Liver (tissue), 9 donors: ENCODE measurements around the gene BRD2. TPM values are rescaled to one million over a fixed set of nuclear protein-coding genes. Genes with fewer than 3 reads are reported as not detected.

ENCODE experiments used
- DNase-seq: peaks from one replicate; pipeline ENCODE4 v3.0.0-alpha.2; 2017; ENCODE audit warnings: low spot score
- H3K27ac ChIP-seq, 2 donors: one replicate each; pipeline ENCODE4 v1.7.0; 2013; ENCODE audit warnings: inconsistent platforms in 2 of 2, low read length in 2 of 2, control low read depth in 1 of 2, low read depth in 1 of 2, mild to moderate bottlenecking in 1 of 2
- H3K27me3 ChIP-seq, 4 donors: one replicate each; pipeline versions ENCODE4 v1.6.1 to v1.7.0; 2013; ENCODE audit warnings: low read length in 3 of 4, inconsistent platforms in 1 of 4, mild to moderate bottlenecking in 1 of 4, moderate library complexity in 1 of 4; ENCODE audit not compliant: control insufficient read depth in 4 of 4, insufficient read depth in 4 of 4
- H3K36me3 ChIP-seq, 4 donors: one replicate each; pipeline versions ENCODE4 v1.6.1 to v1.7.0; 2013; ENCODE audit warnings: low read length in 3 of 4, mild to moderate bottlenecking in 3 of 4, low read depth in 1 of 4, moderate library complexity in 1 of 4; ENCODE audit not compliant: control insufficient read depth in 4 of 4, insufficient read depth in 3 of 4
- H3K4me1 ChIP-seq, 4 donors: one replicate each; pipeline versions ENCODE4 v1.6.1 to v1.7.0; 2013; ENCODE audit warnings: low read length in 3 of 4, mild to moderate bottlenecking in 3 of 4, moderate library complexity in 1 of 4; ENCODE audit not compliant: control insufficient read depth in 4 of 4, insufficient read depth in 4 of 4
- H3K4me3 ChIP-seq, 3 donors: one replicate each; pipeline versions ENCODE4 v1.6.1 to v1.7.0; 2013; ENCODE audit warnings: low read length in 3 of 3, control low read depth in 1 of 3, low read depth in 1 of 3, mild to moderate bottlenecking in 1 of 3
- H3K9ac ChIP-seq, 2 donors: one replicate each; pipeline ENCODE4 v1.7.0; 2013; ENCODE audit warnings: low read length in 2 of 2, mild to moderate bottlenecking in 2 of 2, moderate library complexity in 2 of 2, control low read depth in 1 of 2, low read depth in 1 of 2
- H3K9me3 ChIP-seq, 4 donors: one replicate each; pipeline versions ENCODE4 v1.6.1 to v1.7.0; 2013; ENCODE audit warnings: low read length in 3 of 4; ENCODE audit not compliant: control insufficient read depth in 4 of 4
- ATF3 ChIP-seq: IDR thresholded peaks from 2 replicates; pipeline ENCODE4 v1.6.1; 2016; ENCODE audit warnings: antibody characterized with exemption
- CTCF ChIP-seq: fragments of 150-350 bp; IDR thresholded peaks from 2 replicates; pipeline ENCODE4 v1.5.1; 2017; ENCODE audit warnings: improper control_type of control experiment, low read depth, low read length; ENCODE audit not compliant: missing input control
- EGR1 ChIP-seq, 2 donors: IDR thresholded peaks; 2 replicates each; pipeline ENCODE4 v1.6.1; 2016 to 2018; ENCODE audit warnings: antibody characterized with exemption in 2 of 2, low read depth in 2 of 2
- FOXA1 ChIP-seq: IDR thresholded peaks from 2 replicates; pipeline ENCODE4 v1.6.1; 2016; ENCODE audit warnings: antibody characterized with exemption
- FOXA2 ChIP-seq: IDR thresholded peaks from 2 replicates; pipeline ENCODE4 v1.6.1; 2016; ENCODE audit warnings: antibody characterized with exemption
- GABPA ChIP-seq, 2 donors: IDR thresholded peaks in 1 of 2; conservative IDR thresholded peaks in 1 of 2; 2 replicates each; pipeline ENCODE4 v1.6.1; 2016; ENCODE audit warnings: antibody characterized with exemption in 2 of 2, mild to moderate bottlenecking in 1 of 2, moderate library complexity in 1 of 2
- HNF4A ChIP-seq, 2 donors: conservative IDR thresholded peaks; 2 replicates each; pipeline ENCODE4 v1.6.1; 2016; ENCODE audit warnings: antibody characterized with exemption in 2 of 2, mild to moderate bottlenecking in 2 of 2
- HNF4G ChIP-seq: IDR thresholded peaks from 2 replicates; pipeline ENCODE4 v1.6.1; 2016; ENCODE audit warnings: antibody characterized with exemption
- JUND ChIP-seq, 2 donors: IDR thresholded peaks; 2 replicates each; pipeline ENCODE4 v1.6.1; 2016; ENCODE audit warnings: antibody characterized with exemption in 2 of 2
- NR2F2 ChIP-seq: IDR thresholded peaks from 2 replicates; pipeline ENCODE4 v1.6.1; 2016; ENCODE audit warnings: antibody characterized with exemption
- RAD21 ChIP-seq, 2 donors: IDR thresholded peaks; 2 replicates each; pipeline ENCODE4 v1.6.1; 2016; ENCODE audit warnings: antibody characterized with exemption in 2 of 2, mild to moderate bottlenecking in 2 of 2
- REST ChIP-seq: IDR thresholded peaks from 2 replicates; pipeline ENCODE4 v1.6.1; 2016; ENCODE audit warnings: antibody characterized with exemption, mild to moderate bottlenecking
- RXRA ChIP-seq, 2 donors: IDR thresholded peaks; 2 replicates each; pipeline ENCODE4 v1.6.1; 2017 to 2018; ENCODE audit warnings: antibody characterized with exemption in 2 of 2, mild to moderate bottlenecking in 1 of 2
- SP1 ChIP-seq: IDR thresholded peaks from 2 replicates; pipeline ENCODE4 v1.6.1; 2018; ENCODE audit warnings: antibody characterized with exemption, mild to moderate bottlenecking
- TAF1 ChIP-seq: conservative IDR thresholded peaks from 2 replicates; pipeline ENCODE4 v1.6.1; 2016; ENCODE audit warnings: antibody characterized with exemption, mild to moderate bottlenecking
- YY1 ChIP-seq: IDR thresholded peaks from 2 replicates; pipeline ENCODE4 v1.6.1; 2016; ENCODE audit warnings: antibody characterized with exemption, mild to moderate bottlenecking
- WGBS: extraction: QIAGEN DNeasy Blood & Tissue Kit; methylation state at CpG from one replicate; pipeline ENCODE4 v1.1.7; 2013; 5-methylcytosine and 5-hydroxymethylcytosine counted together
- polyA plus RNA-seq, 2 donors: library from polyadenylated mRNA; stranded (reverse) in 1 of 2; unstranded in 1 of 2; fragments of 200-250 nt in 1 of 2; fragments of >200 nt in 1 of 2; fragmentation: Nextera tagmentation in 1 of 2; extraction: Ambion mirVana in 1 of 2; gene quantifications; one replicate each; pipeline versions ENCODE4 v1.2.1 to v1.2.3, GENCODE V29; 2013 to 2015
- total RNA-seq, 2 donors: library from RNA; depleted of rRNA; stranded (reverse); fragments of >200 nt; gene quantifications; one replicate each; pipeline ENCODE4 v1.2.3, GENCODE V29; 2014
- TF ChIP-seq, protein P1 (sequence below): IDR thresholded peaks from 2 replicates; pipeline ENCODE4 v1.6.1; 2016; ENCODE audit warnings: antibody characterized with exemption
- TF ChIP-seq, protein P2 (sequence below): IDR thresholded peaks from 2 replicates; pipeline ENCODE4 v1.6.1; 2016; ENCODE audit warnings: antibody characterized with exemption
- donor health status: healthy.
- donor health status: healthy.
- donor health status: healthy.
- donor health status: healthy.
- donor health status: healthy.

Gene BRD2
- total and polyA plus RNA-seq, 4 donors = 29.8 to 100 (median 50.2) TPM

DNA sequence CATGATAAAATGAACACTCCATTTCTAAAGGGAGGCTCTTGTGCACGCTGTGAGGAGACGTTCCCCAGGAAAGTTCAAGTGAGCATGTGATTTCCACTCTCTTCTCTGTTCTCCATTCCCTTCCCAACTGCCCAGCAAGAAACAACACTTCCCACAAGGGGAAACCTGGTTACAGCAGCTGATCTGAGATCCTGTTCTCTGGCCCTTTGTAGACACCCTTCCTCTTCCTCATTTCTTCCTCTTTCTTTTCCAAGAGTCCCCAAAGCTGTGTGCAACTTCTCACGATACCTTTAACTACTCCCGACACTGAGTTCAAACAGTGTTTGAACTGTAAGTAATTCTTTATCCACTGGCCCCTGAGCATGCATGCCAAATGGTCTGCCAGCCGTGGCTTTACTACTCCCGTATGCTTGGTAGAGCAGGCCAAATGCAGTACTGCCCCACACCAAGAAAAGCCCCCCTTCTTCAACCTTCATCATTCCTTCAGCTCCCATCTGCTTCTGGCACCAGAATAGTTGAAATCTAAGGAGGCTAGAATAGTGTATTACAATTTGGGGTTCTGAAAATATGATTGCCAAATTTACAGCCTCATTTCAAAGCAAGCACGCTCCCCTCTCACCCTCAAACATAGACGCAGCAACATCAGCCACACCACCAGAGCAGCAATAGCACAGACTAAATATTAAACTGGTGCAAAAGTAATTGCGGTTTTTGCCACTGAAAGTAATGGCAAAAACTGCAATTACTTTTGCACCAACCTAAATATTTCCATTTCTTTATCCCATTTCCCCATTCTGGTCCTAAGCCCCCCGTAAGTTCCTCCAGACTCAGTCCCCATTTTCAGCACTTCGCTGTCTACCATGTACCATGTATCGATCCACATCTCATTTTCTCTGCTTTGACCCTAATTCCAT lies 31.9 kb upstream of the BRD2 start:
- H3K9ac ChIP-seq = no peak overlapping the region
- no peak overlapping the region for H3K27ac ChIP-seq
- 79% methylated on average over 12 of the region's 12 CpGs for WGBS
- no peak overlapping the region for H3K4me3 ChIP-seq
- no peak for TF ChIP-seq CTCF
- TF ChIP-seq HNF4G = no peak
- no peak for TF ChIP-seq GABPA (IDR thresholded peaks at IDR 0.05 in 1 of 2, conservative IDR thresholded peaks at IDR 0.05 in 1 of 2)
- no peaks in the 10 kb centered on the region for H3K36me3 ChIP-seq
- no peak for DNase-seq
- no peaks in the 10 kb centered on the region for H3K9me3 ChIP-seq
- H3K27me3 ChIP-seq = no peaks in the 10 kb centered on the region
- H3K4me1 ChIP-seq = peaks cover 0 to 8% (median 4%) of the 10 kb centered on the region in 4 donors

GRCh38 chr6:32937230-32937633 lies 31.2 kb upstream of the BRD2 start:
- no peak for DNase-seq
- WGBS = 72% methylated on average over 8 of the region's 8 CpGs
- H3K27me3 ChIP-seq = no peaks in the 10 kb centered on the region
- H3K36me3 ChIP-seq = no peaks in the 10 kb centered on the region
- H3K9me3 ChIP-seq = no peaks in the 10 kb centered on the region
- no peak overlapping the region for H3K9ac ChIP-seq
- H3K4me1 ChIP-seq = peaks cover 0 to 8% (median 4%) of the 10 kb centered on the region in 4 donors
- no peak overlapping the region for H3K27ac ChIP-seq
- no peak overlapping the region for H3K4me3 ChIP-seq
- no peak for TF ChIP-seq REST
- TF ChIP-seq RAD21 (IDR thresholded peaks at IDR 0.05) = no peak
- TF ChIP-seq JUND (IDR thresholded peaks at IDR 0.05) = no peak
- TF ChIP-seq RXRA (IDR thresholded peaks at IDR 0.05) = no peak
- TF ChIP-seq, protein P1, sequence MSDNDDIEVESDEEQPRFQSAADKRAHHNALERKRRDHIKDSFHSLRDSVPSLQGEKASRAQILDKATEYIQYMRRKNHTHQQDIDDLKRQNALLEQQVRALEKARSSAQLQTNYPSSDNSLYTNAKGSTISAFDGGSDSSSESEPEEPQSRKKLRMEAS = no peak
- TF ChIP-seq CTCF = no peak
- TF ChIP-seq FOXA1 = no peak
- no peak for TF ChIP-seq NR2F2
- no peak for TF ChIP-seq GABPA (IDR thresholded peaks at IDR 0.05 in 1 of 2, conservative IDR thresholded peaks at IDR 0.05 in 1 of 2)
- no peak for TF ChIP-seq HNF4G
- TF ChIP-seq TAF1 = no peak
- TF ChIP-seq FOXA2 = no peak
- TF ChIP-seq SP1 = no peak
- TF ChIP-seq YY1 = no peak
- TF ChIP-seq HNF4A (conservative IDR thresholded peaks at IDR 0.05) = no peak
- TF ChIP-seq EGR1 (IDR thresholded peaks at IDR 0.05; ENCODE audit: low read depth in 2 of 2) = no peak
- TF ChIP-seq, protein P2, sequence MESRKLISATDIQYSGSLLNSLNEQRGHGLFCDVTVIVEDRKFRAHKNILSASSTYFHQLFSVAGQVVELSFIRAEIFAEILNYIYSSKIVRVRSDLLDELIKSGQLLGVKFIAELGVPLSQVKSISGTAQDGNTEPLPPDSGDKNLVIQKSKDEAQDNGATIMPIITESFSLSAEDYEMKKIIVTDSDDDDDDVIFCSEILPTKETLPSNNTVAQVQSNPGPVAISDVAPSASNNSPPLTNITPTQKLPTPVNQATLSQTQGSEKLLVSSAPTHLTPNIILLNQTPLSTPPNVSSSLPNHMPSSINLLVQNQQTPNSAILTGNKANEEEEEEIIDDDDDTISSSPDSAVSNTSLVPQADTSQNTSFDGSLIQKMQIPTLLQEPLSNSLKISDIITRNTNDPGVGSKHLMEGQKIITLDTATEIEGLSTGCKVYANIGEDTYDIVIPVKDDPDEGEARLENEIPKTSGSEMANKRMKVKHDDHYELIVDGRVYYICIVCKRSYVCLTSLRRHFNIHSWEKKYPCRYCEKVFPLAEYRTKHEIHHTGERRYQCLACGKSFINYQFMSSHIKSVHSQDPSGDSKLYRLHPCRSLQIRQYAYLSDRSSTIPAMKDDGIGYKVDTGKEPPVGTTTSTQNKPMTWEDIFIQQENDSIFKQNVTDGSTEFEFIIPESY = no peak
- no peak for TF ChIP-seq ATF3
